Effector memory CD4-positive, alpha-beta T cell (primary cell): ENCODE results near the gene PIK3C3.

ENCODE experiments used
- DNase-seq, 3 donors: peaks; one replicate each; pipeline ENCODE4 v3.0.0-alpha.2; 2020
- H3K27ac ChIP-seq: 2 replicates; pipeline ENCODE4 v1.7.0; 2013; ENCODE audit warnings: mild to moderate bottlenecking, low read length, moderate library complexity; ENCODE audit not compliant: insufficient read depth, poor library complexity, severe bottlenecking
- H3K27me3 ChIP-seq: replicated peaks from 2 replicates; pipeline ENCODE4 v1.7.0; 2013; ENCODE audit warnings: mild to moderate bottlenecking, low read length; ENCODE audit not compliant: insufficient read depth, control insufficient read depth, poor library complexity, severe bottlenecking
- H3K36me3 ChIP-seq: 2 replicates; pipeline ENCODE4 v1.7.0; 2013; ENCODE audit warnings: mild to moderate bottlenecking, low read length, moderate library complexity; ENCODE audit not compliant: control insufficient read depth, insufficient read depth
- H3K4me1 ChIP-seq: 2 replicates; pipeline ENCODE4 v1.7.0; 2013; ENCODE audit warnings: low read length, mild to moderate bottlenecking; ENCODE audit not compliant: control insufficient read depth, insufficient read depth, poor library complexity, severe bottlenecking
- H3K4me3 ChIP-seq: 2 replicates; pipeline ENCODE4 v1.7.0; 2013; ENCODE audit warnings: low read length, low read depth, mild to moderate bottlenecking; ENCODE audit not compliant: insufficient read depth, poor library complexity, severe bottlenecking
- H3K9me3 ChIP-seq: 2 replicates; pipeline ENCODE4 v1.7.0; 2013; ENCODE audit warnings: mild to moderate bottlenecking, low read length, moderate library complexity; ENCODE audit not compliant: control insufficient read depth
- total RNA-seq, 3 donors: gene quantifications; one replicate each; lab custom pipeline; 2026; lab: John Stamatoyannopoulos, UW

The PIK3C3 gene
- 44.1 to 69.3 (median 56.9) reads per million in 3 donors for total RNA-seq

GRCh38 chr18:41954827-41955613 lies at the start of gene PIK3C3:
PIK3C3 (plus strand) TSS chr18:41955234; CDS start chr18:41955292, 58 bp downstream.
- peak within 1 kb of the TSS; percentile 84 for H3K4me3 ChIP-seq
- H3K36me3 ChIP-seq: peaks cover 8% of the 10 kb centered on the region
- peaks cover 21% of the 10 kb centered on the region for H3K4me1 ChIP-seq
- no peaks in the 10 kb centered on the region for H3K9me3 ChIP-seq
- no peaks in the 10 kb centered on the region for H3K27me3 ChIP-seq
- peak within 1 kb of the TSS; percentile 77 for H3K27ac ChIP-seq
- DNase-seq: peak; percentile 94 to 96 (median 95)

GRCh38 chr18:41905786-41906527 lies 49.1 kb upstream of the PIK3C3 start:
- H3K27ac ChIP-seq: no peak overlapping the region
- no peak for DNase-seq
- no peak overlapping the region for H3K4me3 ChIP-seq
- H3K27me3 ChIP-seq: no peaks in the 10 kb centered on the region
- H3K36me3 ChIP-seq: no peaks in the 10 kb centered on the region
- no peaks in the 10 kb centered on the region for H3K4me1 ChIP-seq
- H3K9me3 ChIP-seq: no peaks in the 10 kb centered on the region

- no peaks in the 10 kb centered on the region for H3K27me3 ChIP-seq
- no peak overlapping the region for H3K4me3 ChIP-seq
- DNase-seq: peak in 2 of 3 donors; percentile 5 to 14
- H3K4me1 ChIP-seq: no peaks in the 10 kb centered on the region
- no peak overlapping the region for H3K27ac ChIP-seq
- no peaks in the 10 kb centered on the region for H3K9me3 ChIP-seq
- H3K36me3 ChIP-seq: no peaks in the 10 kb centered on the region
Observed at GRCh38 chr18:41906528-41907146, 48.4 kb upstream of the PIK3C3 start.

- Histone ChIP-seq H3K4me3 (no peak overlapping the region), H3K9me3 (no peaks in the 10 kb centered on the region), H3K27me3 (no peaks in the 10 kb centered on the region), H3K36me3 (no peaks in the 10 kb centered on the region), H3K27ac (no peak overlapping the region), H3K4me1 (no peaks in the 10 kb centered on the region)
- no peak for DNase-seq
Observed at GRCh38 chr18:41917181-41917580, 37.9 kb upstream of the PIK3C3 start.

- no peak for DNase-seq
- H3K4me1 ChIP-seq: no peaks in the 10 kb centered on the region
- H3K27me3 ChIP-seq: no peaks in the 10 kb centered on the region
- H3K36me3 ChIP-seq: no peaks in the 10 kb centered on the region
- no peaks in the 10 kb centered on the region for H3K9me3 ChIP-seq
- H3K27ac ChIP-seq: no peak overlapping the region
- H3K4me3 ChIP-seq: no peak overlapping the region
Observed at GRCh38 chr18:41921770-41922169, 33.3 kb upstream of the PIK3C3 start.

- H3K4me1 ChIP-seq: no peaks in the 10 kb centered on the region
- no peak for DNase-seq
- H3K36me3 ChIP-seq: no peaks in the 10 kb centered on the region
- no peak overlapping the region for H3K27ac ChIP-seq
- no peaks in the 10 kb centered on the region for H3K9me3 ChIP-seq
- H3K4me3 ChIP-seq: no peak overlapping the region
- no peaks in the 10 kb centered on the region for H3K27me3 ChIP-seq
Observed at GRCh38 chr18:41922176-41922575, 32.9 kb upstream of the PIK3C3 start.

- Histone ChIP-seq H3K9me3 (no peaks in the 10 kb centered on the region), H3K27me3 (no peaks in the 10 kb centered on the region), H3K4me3 (no peak overlapping the region), H3K4me1 (no peaks in the 10 kb centered on the region), H3K36me3 (no peaks in the 10 kb centered on the region), H3K27ac (no peak overlapping the region)
- no peak for DNase-seq
Observed at GRCh38 chr18:41922841-41923240, 32.2 kb upstream of the PIK3C3 start.

- no peak for DNase-seq
- H3K36me3 ChIP-seq: no peaks in the 10 kb centered on the region
- H3K9me3 ChIP-seq: no peaks in the 10 kb centered on the region
- no peaks in the 10 kb centered on the region for H3K27me3 ChIP-seq
- H3K4me3 ChIP-seq: no peak overlapping the region
- no peaks in the 10 kb centered on the region for H3K4me1 ChIP-seq
- H3K27ac ChIP-seq: no peak overlapping the region
Observed at GRCh38 chr18:41923446-41923845, 31.6 kb upstream of the PIK3C3 start.

- Histone ChIP-seq H3K36me3 (no peaks in the 10 kb centered on the region), H3K4me3 (no peak overlapping the region), H3K9me3 (no peaks in the 10 kb centered on the region), H3K27ac (no peak overlapping the region), H3K4me1 (no peaks in the 10 kb centered on the region), H3K27me3 (no peaks in the 10 kb centered on the region)
- DNase-seq: no peak
Observed at GRCh38 chr18:41928581-41928980, 26.5 kb upstream of the PIK3C3 start.

GRCh38 chr18:41932899-41933298 lies 22.1 kb upstream of the PIK3C3 start:
- no peak for DNase-seq

More at GRCh38 chr18:41932899-41933298, 22.1 kb upstream of the PIK3C3 start:
- no peaks in the 10 kb centered on the region for H3K9me3 ChIP-seq
- no peak overlapping the region for H3K4me3 ChIP-seq
- H3K4me1 ChIP-seq: no peaks in the 10 kb centered on the region
- H3K36me3 ChIP-seq: no peaks in the 10 kb centered on the region
- no peak overlapping the region for H3K27ac ChIP-seq
- no peaks in the 10 kb centered on the region for H3K27me3 ChIP-seq
